Tibial artery (tissue), 4 donors: Measurements from ENCODE around the gene KXD1.
A peak's percentile ranks its signal among the peaks of the same experiment; 100 is the strongest.

Experiments
- DNase-seq, 2 donors: peaks; one replicate each; pipeline ENCODE4 v3.0.0-alpha.2; 2019
- H3K27ac ChIP-seq, 2 donors: fragments of 200-600 bp; sonication (generic) in 1 of 2; 1 replicate in 1 of 2; 2 replicates in 1 of 2; pipeline ENCODE4 v1.5.1; 2018 to 2019; ENCODE audit warnings: mild to moderate bottlenecking in 1 of 2
- H3K27me3 ChIP-seq, 2 donors: fragments of 200-600 bp; sonication (generic) in 1 of 2; one replicate each; pipeline versions ENCODE4 v1.5.1 to v1.6.0; 2016 to 2019
- H3K36me3 ChIP-seq, 3 donors: fragments of 200-600 bp; sonication (generic) in 2 of 3; one replicate each; pipeline ENCODE4 v1.5.1; 2016 to 2019; ENCODE audit warnings: mild to moderate bottlenecking in 2 of 3
- H3K4me1 ChIP-seq, 4 donors: fragments of 200-600 bp; sonication (generic) in 2 of 4; 1 replicate in 3 of 4; 2 replicates in 1 of 4; pipeline ENCODE4 v1.5.1; 2016 to 2019
- H3K4me3 ChIP-seq, 2 donors: fragments of 200-600 bp; sonication (generic) in 1 of 2; 1 replicate in 1 of 2; 2 replicates in 1 of 2; pipeline ENCODE4 v1.5.1; 2018 to 2019; ENCODE audit warnings: mild to moderate bottlenecking in 2 of 2
- H3K9me3 ChIP-seq, 3 donors: fragments of 200-600 bp; sonication (generic) in 1 of 3; one replicate each; pipeline ENCODE4 v1.5.1; 2016 to 2019
- CTCF ChIP-seq, 2 experiments: fragments of 200-600 bp in 1 of 2; fragments of 450-650 bp in 1 of 2; IDR thresholded peaks; one replicate each; pipeline ENCODE4 v1.5.1; 2017 to 2019; ENCODE audit warnings: antibody characterized with exemption in 2 of 2, mild to moderate bottlenecking in 1 of 2, moderate library complexity in 1 of 2
- intact Hi-C: fragments of 100-400 bp; cut with DNase I; formaldehyde crosslinking; loops from one replicate; pipeline ENCODE4 v1.15.0; 2023; ENCODE audit warnings: low total_unique reads

Gene KXD1

GRCh38 chr19:18557411-18558201 is at the start of gene KXD1:
KXD1 (plus strand) TSS chr19:18557870; CDS start chr19:18562057, 4,187 bp downstream.
- intact Hi-C loops = no loop called here

GRCh38 chr19:18508585-18508984 is 49.1 kb upstream of the KXD1 start:
- H3K27ac ChIP-seq = peak overlapping the region; percentile 18 to 66
- DNase-seq = no peak
- intact Hi-C loops = no loop called here
- H3K9me3 ChIP-seq = no peaks in the 10 kb centered on the region
- no peak for TF ChIP-seq CTCF (IDR thresholded peaks at IDR 0.05)
- peaks cover 0 to 92% (median 73%) of the 10 kb centered on the region in 4 donors for H3K4me1 ChIP-seq
- no peak overlapping the region for H3K4me3 ChIP-seq
- H3K27me3 ChIP-seq = no peaks in the 10 kb centered on the region
- no peaks in the 10 kb centered on the region for H3K36me3 ChIP-seq

More at GRCh38 chr19:18557411-18558201, at the start of gene KXD1:
- no peak for TF ChIP-seq CTCF (IDR thresholded peaks at IDR 0.05)
- DNase-seq = peak; percentile 98 to 99
- Histone ChIP-seq H3K4me3 (peak within 1 kb of the TSS; percentile 86 to 88), H3K9me3 (no peaks in the 10 kb centered on the region), H3K27me3 (no peaks in the 10 kb centered on the region), H3K36me3 (peaks cover 0 to 6% (median 0%) of the 10 kb centered on the region in 3 donors), H3K27ac (peak within 1 kb of the TSS; percentile 95 to 96), H3K4me1 (peaks cover 0 to 44% (median 22%) of the 10 kb centered on the region in 4 donors)

- H3K27ac ChIP-seq = no peak overlapping the region
- no peaks in the 10 kb centered on the region for H3K27me3 ChIP-seq
- TF ChIP-seq CTCF (IDR thresholded peaks at IDR 0.05) = no peak
- H3K4me1 ChIP-seq = peaks cover 0 to 92% (median 71%) of the 10 kb centered on the region in 4 donors
- intact Hi-C loops = no loop called here
- H3K4me3 ChIP-seq = no peak overlapping the region
- DNase-seq = no peak
- no peaks in the 10 kb centered on the region for H3K36me3 ChIP-seq
- no peaks in the 10 kb centered on the region for H3K9me3 ChIP-seq
These were observed 47.5 kb upstream of the KXD1 start for GRCh38 chr19:18510216-18510615.

- H3K9me3 ChIP-seq = no peaks in the 10 kb centered on the region
- intact Hi-C loops = no loop called here
- DNase-seq = no peak
These were observed 43.8 kb upstream of the KXD1 start for GRCh38 chr19:18513868-18514267.

More at GRCh38 chr19:18513868-18514267, 43.8 kb upstream of the KXD1 start:
- Histone ChIP-seq H3K36me3 (no peaks in the 10 kb centered on the region), H3K27me3 (no peaks in the 10 kb centered on the region), H3K4me1 (peaks cover 0 to 76% (median 47%) of the 10 kb centered on the region in 4 donors), H3K4me3 (no peak overlapping the region), H3K27ac (peak overlapping the region; percentile 51 to 55)
- no peak for TF ChIP-seq CTCF (IDR thresholded peaks at IDR 0.05)
